Fibroblast of skin of scalp (primary cell): ENCODE data around the gene GPR135. TPM values are rescaled to one million over a fixed set of nuclear protein-coding genes. Genes with fewer than 3 reads are reported as not detected.

Source experiments
- DNase-seq: peaks from one replicate; pipeline ENCODE4 v3.0.0-alpha.2; 2013
- polyA plus RNA-seq, 2 experiments: library from polyadenylated mRNA; unstranded; fragments of 120-200 nt; gene quantifications; one replicate each; pipeline ENCODE4 v1.2.1, GENCODE V29; 2013; ENCODE audit not compliant: insufficient read length in 2 of 2

GPR135 gene, protein sequence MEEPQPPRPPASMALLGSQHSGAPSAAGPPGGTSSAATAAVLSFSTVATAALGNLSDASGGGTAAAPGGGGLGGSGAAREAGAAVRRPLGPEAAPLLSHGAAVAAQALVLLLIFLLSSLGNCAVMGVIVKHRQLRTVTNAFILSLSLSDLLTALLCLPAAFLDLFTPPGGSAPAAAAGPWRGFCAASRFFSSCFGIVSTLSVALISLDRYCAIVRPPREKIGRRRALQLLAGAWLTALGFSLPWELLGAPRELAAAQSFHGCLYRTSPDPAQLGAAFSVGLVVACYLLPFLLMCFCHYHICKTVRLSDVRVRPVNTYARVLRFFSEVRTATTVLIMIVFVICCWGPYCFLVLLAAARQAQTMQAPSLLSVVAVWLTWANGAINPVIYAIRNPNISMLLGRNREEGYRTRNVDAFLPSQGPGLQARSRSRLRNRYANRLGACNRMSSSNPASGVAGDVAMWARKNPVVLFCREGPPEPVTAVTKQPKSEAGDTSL
- polyA plus RNA-seq (2013, experiment 1 of 2; ENCODE audit: insufficient read length), result 2.2 TPM
- 2.8 TPM for polyA plus RNA-seq (2013, experiment 2 of 2; ENCODE audit: insufficient read length)

DNA sequence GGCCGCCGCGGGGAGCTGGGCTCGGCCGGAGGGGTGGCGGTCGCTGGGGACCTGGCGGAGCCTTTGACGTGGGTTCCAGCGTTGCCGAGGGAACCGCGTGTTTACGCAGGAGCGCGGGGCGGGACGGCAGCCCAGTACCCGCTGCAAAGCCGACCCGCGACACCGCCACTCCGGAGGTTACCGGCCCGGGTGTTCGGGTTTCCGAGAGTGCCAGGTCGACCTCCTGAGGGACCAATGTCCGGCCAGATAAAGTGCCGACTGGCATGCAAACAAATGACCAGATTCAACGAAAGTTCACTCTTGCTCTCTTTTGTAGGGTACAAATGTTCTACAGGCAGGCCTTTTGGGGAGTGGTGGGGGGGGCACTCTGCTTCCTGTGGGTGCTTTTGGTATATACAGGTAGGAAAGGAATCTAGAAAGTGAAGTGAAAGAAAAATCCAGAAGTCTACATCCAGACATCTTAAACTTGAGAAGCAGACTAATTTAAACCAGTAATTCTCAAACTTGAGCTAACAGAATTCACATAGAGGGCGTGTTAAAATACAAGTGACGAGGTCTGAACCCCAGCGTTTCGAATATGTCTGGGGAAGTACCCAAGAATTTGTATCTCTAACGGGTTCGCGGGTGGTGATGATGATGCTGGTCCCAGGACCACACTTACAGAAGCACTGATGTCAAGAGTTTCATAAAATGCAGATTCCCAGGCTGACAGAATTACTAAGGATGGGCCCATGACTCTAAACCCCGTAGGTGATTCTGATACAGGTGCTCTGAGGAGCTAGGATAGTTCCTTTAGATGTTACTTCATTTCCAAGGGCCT, at the start of gene GPR135:
GPR135 (minus strand) TSS at position 65 of the 820 bp plus-strand sequence. CDS start 154 bp downstream, outside the sequence.
- DNase-seq, result no peak

DNA sequence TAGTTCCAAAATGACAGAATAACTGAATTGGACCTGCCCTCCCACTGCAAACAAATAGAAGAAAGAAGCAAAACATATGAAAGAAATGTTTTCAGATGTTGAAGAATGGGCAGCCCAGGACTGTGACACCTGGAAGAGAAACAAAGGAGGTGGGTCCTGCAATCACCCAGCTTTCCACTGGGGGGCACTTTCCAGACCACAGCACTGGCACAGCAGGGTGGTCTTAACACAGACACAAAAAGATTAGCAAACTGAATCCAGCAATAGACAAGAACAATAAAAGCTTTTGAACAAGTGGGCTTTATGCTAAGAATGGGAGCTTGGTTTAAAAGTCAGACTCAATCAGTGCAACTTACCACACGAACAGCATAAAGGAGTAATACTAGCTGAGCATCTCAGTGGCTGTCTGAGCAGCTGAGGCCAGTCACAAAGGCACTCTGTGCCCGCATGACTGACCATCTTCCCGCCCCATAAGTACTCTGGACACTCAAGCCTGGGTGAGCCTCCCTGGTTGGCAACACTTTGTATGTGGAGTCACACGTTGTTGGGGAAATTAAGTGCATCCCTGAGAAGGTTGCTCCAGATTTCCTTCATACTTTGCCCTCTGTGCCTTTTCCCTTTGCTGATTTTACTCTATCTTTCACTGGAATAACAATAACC, 46.9 kb upstream of the GPR135 start:
- DNase-seq, result no peak

DNA sequence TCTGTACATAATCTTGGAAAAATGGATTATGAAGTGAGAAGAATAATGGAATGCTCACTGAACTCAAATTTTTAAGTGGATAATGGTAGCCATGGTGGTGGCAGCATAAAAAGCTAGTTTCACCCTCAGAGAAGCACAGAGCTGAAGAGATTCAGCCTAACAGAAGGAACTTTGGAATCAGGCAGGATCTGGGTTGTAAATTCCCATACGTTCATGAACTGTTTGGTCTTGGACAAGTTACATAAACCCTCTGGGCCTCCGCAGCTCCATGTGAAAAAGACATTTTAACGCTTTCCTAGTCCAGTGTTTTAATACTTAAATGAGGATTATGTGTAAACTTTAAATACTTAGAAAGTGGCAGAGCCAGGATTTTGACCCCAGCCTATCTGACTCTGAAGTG, 45.8 kb upstream of the GPR135 start:
- no peak for DNase-seq

DNA sequence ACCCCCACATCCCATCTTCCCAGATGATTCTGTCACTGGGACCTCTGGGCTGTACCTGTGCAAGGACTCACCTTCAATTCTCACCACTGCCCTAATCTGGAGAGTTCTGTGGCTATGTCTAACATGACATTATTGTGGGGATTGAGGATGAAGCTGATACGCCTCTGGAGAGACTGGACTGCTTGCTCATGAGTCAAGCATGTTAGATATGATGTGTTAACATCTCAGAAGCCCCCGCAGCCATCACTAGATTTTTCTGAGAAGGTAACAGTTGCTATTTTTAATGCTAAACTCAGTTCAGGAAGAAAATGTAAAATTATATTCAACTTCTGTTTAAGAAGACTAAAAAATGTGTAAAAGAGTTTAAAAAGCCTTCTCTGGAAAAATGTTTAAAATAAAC, 44.8 kb upstream of the GPR135 start:
- no peak for DNase-seq

DNA sequence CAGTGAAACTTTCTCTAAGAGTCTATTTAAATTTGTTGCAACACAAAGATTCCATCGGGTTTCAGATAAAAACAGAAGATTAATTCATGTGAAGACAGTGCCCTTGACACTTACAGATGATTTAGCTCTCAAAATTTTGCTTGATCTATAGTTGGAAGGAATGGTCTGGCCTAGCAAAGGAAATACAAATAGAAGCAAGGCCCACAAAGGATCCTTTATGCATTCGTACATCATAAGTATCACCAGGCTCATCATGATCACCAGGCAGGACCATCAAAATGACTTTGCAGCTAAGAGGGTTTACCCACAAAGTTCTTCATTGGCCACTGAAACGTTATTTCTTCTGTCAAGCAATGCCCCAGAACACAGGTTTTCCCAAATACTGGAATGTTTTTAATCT, 43.9 kb upstream of the GPR135 start:
- no peak for DNase-seq

DNA sequence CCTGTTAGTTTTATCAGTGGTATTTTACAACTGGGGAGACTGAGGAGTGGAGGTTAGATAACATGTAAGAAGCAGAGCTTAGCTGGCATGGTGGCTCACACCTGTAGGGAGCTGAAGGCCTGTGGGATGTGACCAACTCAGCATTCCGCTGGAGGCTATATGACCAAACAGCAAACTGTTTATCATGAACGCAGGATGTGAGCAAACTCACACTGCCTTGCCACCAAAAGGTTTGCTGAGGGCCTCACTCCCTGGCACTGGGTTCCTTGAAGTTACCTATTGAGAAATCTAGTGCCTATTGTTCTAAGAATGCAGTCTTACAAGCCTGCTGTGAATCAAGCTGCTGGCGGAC, 42.5 kb upstream of the GPR135 start:
- DNase-seq, result no peak

DNA sequence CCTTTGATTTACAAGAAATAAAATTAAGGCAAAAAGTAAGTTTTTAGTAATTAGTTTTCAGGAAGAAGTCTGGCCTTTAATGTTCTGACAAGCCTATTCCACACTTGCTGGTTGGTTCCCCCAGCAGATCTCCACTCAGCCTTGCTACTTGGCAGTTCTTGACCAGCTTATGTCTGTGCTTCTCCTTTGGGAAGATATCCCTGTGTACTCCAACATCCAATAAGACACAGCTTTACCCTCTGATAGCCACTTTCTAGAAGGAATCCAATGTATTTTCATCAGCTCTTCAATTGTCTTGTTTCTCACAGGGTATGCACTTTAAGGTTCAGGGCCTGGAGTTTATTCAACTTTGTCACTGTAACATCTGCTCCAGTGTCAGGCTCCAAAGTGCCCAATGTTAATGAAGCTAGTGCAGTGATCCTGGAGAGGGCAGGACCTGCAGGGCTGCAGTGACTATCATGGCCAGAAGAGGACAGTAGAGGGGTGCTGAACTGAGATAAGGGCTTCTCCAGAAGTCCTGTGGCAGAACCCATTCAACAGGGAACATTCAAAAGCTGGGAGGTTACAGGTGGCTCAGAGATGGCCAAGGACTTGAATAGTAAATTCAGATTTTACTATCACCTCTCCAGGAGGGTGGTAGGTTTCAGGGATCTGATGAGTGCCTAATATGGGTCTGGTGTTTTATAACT, 42.0 kb upstream of the GPR135 start:
- peak; percentile 48 for DNase-seq

DNA sequence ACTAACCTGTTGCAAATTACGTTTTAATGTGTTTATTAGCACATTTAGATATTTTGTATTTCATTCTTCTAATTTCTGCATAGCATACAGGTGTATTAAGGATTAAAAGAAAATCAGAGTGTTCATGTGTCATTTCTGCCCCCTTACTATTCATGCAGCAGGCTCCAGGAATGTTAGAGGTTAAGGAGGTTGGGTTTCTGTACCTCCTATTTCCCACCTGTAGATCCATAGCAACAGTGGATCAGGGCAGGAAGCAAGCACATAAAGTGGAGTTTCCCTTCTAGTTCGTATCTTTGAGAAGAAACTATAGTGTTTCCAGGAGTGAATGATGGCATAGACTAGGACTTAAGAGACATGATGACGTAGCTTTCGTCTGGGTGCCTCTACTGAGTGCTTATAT, 38.1 kb upstream of the GPR135 start:
- no peak for DNase-seq

DNA sequence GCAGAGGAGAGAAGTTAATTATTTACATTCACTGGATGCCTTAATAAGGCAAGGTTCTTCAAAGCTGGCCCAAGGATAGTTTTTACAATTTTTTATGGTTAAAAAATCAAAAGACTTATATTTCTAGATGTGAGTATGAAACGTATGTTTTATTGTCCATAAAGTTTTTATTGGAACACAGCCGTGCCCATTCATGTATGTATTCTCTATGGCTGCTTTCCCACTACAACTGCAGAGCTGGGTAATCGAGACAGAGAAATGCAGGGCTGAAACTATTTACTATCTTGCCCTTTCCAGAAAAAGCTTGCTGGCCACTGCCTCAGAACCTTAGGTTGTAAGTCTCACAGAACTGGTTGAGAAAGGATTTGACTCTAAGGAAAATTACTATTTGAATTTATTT, 35.6 kb upstream of the GPR135 start:
- DNase-seq, result no peak

DNA sequence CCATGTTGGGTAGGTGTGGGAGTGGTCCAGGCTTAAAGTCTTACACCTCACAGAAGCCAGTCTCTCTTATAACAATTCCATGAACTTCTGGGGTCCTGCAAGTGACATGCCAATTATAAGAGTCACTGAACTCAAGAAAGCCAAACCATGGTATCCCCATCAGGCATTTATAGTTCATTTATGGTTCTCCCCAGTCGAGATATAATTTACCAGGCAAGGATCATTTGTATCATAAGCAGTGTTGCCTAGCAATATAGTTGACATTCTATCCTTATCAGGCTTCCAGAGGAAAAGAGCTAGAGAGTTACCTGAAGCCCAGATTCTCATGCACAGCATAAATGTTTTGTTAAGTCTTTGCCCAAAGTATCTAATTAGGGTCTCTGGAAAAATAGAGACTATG, 27.2 kb upstream of the GPR135 start:
- no peak for DNase-seq

DNA sequence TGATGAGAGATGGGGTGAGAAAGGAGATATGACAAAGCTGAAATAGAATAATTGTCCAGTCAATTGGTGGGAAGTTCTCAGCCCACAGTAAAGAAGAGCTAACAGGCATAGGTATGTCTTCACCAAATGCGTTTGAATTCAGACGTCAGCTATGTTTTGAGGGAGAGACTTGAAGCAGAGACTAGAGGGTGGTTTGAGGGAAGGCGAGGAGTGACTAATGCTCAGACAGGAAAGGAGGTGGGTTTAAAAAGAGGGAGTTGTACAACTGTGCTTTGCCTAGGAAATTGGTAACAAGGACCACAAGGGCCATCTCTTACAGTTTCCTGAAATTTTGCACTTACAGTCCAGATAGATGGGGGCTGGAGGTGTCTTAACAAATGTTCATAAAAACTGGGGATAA, 25.6 kb upstream of the GPR135 start:
- DNase-seq, result no peak

DNA sequence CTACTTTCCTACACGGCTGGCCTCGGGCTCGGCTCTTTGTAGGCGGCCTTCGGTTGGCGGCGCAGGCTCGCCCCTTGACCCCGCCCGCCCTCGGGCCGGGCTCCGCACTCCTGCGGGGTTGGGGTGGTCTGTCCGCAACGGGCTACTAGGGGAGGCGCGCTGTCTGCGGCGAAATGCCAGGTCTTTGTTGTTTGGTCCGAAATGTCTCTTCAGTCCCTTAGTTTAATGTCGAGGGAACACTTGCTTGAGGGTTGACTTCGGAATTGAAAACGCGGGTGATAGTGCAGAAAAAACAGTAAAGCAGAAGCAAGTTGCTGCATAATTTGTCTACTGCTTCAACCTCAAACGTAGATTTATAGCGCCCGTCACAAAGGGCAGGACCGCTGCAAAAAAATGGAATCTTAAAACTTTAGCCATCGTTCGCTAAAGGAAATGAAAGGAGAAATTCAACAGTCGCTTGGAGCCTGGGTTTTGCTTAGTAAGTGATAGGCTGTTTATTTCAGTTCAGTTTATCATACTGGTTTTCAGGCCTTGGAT, 19.5 kb upstream of the GPR135 start:
- no peak for DNase-seq

DNA sequence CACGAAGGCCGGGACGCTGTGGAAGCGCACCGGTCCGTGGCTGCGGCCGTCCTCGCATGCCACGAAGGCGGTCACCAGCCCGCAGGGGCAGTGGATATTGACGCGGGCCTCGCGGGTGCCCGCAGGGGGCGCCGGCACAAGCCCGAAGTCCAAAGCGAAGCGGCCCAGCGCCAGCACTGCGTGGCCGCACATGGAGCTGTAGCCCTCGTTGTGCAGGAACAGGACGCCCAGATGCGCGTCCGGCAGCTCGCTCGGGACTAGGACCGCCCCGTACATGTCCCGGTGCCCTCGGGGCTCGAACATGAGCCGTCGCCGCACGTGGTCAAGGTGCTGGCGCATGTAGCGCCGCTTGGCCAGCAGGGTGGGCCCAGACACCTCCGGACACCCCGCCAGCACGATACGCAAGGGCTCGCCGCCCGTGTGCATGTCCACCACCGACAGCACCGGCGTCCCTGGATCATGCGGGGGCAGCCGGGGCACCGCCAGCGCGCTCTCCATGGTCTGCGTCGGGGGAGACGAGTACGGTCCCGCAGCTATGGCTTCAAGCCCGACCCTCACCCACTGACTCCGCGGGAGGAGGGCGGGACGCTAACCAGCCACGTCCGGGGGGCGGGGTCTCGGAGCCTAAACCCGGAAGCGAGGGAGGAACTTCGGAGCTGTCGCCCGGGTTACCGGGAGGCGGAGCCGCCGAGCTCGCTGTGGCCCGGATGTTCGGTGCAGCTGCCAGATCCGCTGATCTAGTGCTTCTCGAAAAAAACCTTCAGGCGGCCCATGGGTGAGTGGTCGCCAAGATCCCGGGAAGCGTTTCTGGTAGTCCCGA, 18.8 kb upstream of the GPR135 start, which contains the start of the genes JKAMP and L3HYPDH:
JKAMP (plus strand) TSS at position 699 of the 820 bp plus-strand sequence; CDS start at position 772, 73 bp downstream.
L3HYPDH (minus strand) TSS at position 590 of the 820 bp plus-strand sequence; CDS start at position 498, 92 bp downstream.
- peak; percentile 97 for DNase-seq

DNA sequence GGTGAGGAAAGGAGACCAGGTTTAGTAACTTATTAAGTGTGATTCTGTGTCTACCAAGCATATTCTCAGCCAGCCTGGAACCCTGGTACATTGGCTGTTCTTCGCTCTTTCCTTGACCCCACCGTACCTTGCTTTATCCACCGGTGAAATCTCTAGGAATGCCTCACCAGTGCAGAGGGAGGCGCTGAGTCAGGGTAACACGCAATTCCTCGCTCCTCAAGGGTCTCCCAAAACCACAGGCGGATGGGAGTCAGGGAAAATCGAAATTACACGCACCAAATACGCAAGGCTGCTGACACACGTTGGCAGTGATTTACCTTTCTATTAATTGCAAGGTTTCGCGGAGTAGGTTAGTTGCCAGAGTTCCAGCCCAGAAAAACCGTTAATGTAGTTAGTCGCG, 18.2 kb upstream of the GPR135 start:
- peak; percentile 68 for DNase-seq

DNA sequence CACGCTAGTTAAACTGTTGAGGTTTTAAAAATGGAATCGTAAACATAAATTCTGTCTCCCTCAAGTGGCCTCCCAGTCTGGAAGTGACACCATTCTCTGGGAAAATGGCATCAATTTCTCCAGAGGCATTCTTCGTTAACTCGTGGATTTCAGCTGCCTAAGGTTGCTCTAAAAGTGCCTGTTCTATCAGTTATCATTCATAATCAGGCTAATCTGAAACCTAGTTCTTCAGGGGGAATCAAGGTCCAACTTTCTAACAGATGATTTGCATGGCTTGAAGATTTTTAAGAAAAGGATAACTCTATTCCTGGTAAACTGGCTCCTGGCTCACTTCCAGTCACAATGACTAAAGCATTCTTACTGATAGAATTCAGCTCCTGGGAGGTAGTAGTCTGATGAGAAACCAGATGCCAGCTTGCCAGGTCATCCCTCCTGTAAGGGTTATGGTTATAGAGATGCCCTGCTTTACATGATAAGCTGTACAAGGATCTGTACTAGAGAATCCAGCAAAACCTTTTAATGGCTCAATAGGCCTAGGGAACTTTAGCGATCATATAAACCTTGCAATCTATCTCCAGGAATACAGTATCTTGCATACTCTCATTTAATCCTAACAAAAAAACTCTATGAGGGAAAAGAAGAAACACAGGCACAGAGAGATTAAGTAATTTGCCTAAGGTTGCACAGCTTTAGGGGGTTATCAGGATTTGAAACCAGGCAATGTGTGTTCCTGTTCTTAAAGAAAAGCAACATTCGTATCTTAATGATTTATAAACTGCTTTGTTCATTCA, 17.6 kb upstream of the GPR135 start:
- DNase-seq, result peak; percentile 96

DNA sequence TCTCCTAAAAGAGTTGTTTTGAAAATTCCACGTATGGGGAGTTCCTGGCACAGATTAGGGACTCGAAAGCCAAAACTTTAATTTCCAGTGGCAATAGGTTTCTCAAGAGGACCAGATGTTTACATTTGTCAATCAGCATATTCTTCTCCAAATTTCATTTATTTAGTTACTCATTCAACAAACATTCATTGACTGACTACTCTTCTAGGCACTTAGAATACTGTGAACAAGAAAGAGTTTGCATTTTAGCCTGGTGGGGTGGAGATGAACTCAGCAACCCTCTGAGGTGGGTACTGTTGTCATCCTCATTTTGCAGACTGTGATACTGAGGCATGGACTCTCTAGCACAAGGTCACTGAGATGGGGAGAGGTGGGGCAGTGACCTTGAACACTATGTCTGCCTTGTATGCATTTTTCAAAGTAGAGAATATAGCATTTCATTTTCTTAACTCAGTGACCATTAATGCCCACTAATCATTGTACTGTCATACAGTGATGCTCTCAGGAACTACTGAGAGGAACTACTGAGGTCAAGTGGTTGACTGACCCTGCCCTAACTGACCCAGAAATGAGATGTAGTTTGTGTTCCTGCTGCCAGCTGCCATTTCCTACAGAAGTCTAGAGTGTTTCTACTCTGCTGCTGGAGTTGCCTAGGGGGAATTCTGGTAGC, 16.8 kb upstream of the GPR135 start:
- peak; percentile 81 for DNase-seq

DNA sequence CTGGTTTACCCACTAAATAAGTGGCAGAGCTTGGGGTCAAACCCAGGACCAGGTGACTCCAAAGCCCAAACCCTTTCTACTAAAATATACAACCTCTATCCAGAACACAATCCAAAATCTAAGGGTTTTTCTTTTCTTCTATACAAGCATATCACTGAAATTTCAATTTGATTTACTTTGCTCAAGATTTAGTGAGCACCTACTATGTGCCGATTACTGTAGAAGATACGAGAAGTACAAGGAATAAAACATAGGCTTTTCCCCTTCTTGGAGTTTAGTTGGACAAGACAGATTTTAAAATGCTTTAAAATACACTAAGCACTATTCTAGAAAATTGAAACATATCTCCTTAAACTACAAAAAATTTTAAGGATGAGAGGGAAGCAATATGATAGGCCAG, 16.2 kb upstream of the GPR135 start:
- DNase-seq, result no peak

DNA sequence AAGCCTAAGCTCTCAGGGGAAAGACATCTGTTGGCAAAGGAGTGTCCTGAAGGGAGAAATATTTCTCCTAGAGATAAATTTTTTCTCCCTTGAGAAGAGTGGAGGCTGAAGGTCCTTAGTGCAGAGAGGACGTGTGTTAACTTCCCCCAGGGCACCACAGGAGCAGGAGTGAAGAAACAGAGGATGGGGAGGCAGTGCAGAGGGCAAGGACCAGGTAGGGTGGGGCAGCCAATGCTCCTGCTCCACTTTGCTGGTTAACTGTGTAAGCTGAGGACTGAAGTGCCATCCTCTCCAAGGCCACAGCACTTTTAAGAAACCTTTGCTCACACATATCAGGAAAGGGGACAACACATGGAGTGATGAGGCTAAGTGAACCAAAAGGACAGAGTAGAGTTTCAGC, 15.0 kb upstream of the GPR135 start:
- DNase-seq, result no peak

DNA sequence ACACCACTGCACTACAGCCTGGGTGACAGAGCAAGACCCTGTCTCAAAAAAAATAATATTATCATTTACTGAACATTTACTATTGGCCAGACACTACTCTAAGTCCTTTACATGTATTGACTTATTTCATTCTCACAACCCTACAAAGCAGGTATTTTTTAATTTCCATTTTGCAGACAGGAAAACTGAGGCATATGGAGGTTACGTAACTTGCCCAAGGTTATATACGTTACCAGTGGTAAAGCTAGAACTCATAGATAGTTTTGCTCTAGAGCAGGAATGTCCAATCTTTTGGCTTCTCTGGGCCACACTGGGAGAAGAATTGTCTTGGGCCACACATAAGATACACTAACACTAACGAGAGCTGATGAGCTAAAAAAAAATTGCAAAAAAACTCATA, 13.4 kb upstream of the GPR135 start:
- no peak for DNase-seq

DNA sequence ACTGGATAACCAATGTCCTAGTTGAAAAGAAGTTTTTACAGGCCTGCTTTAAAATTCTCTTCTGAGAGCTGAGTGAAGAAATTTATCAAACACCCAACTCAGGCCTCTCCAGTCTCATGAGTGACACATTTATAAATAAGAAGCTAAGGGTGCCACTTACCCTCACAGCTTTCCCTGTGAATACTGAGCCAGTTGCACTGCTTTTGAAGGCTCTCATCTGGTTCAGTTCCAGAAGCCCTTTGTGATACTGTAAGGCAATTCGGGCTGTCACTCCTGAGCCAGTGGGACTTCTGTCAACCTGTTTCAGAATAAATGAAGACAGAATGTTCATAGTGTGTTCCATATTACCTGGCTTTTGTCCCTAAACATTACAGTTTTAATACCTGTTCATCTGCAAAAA, 10.5 kb upstream of the GPR135 start:
- DNase-seq, result no peak
